Activated CD4-positive, alpha-beta T cell treated with anti-CD3 and anti-CD28 coated beads for 4 hours (primary cell): Measurements from ENCODE around the gene SLC6A6.
"Not testable (repeated sequence)": the region's sequence is repeated elsewhere in the genome, so short reads cannot be mapped to it uniquely, and the experiment has no call there.

Experiments
- DNase-seq, 2 donors: peaks; one replicate each; pipeline ENCODE4 v3.0.0-alpha.2; 2020

SLC6A6 gene

DNA sequence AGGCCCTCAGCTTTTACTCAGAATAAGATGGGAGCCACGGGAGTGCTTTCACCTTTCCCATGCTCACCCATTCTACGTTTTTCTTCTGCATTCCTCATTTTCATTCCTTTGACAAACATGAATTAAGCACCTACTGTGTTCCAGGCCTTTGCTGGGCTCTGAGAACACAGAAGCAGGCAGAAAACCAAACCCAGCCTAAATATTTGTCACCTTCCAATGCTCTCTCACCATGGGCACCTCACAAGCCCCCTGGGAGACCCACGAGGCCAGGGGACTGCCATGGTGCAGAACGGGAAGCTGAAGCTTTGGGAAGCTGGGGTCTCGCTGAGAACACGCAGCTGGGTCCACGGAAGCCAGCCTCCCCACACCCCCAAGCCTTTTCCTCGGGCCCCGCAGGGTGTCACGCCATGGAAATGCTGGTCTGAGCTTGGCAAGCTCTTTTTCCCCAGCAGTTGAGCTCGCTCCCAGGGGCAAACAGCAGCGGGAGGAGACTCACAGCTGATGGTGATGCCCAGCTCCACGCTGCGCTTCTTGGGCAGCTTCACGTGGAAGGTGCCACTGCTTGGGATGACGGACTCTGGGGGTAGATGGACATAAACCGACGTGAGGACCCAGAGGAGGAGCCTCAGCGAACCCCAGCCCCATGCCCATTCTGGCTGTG lies 110.0 kb downstream of the SLC6A6 start:
- no peak for DNase-seq

- no peak for DNase-seq
Observed at GRCh38 chr3:14512942-14513327, 110.5 kb downstream of the SLC6A6 start.

DNA sequence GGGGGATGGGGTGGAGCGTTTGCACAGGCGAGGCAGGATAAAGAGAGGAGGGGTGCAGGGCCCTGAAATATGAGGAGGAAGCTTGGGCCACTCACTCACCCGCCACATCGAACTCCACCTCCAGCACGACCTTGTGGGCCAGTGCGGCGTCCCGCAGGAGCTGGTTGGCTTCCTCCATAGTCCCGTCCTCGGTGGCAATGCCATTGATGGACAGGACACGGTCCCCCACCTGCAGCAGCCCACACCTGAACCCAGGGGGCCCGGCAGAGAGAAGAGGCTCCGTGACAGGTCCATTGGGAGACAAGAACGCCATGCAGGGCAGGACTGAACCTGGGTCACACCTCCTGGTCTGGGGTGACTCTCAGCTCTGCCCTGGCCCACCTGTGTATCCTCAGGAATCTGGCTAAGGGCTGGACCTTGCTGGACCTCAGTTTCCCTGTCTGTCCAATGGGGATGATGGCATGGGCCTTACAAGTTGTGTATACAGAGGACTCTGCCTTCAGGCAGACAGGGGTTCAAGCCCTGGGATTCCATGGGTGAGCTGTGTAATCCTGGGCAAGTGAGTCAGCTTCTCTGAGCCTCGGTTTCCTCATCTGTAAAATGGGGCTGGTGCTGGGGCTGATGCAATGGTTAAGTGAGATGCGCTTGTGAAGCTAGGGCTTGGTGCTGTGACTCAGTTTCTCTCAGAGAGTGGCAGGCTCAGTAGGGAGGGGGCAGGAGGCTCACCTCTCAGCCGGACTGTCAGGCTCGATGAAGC lies 111.3 kb downstream of the SLC6A6 start:
- no peak for DNase-seq

GRCh38 chr3:14514323-14514720 lies 111.9 kb downstream of the SLC6A6 start:
- DNase-seq, result no peak

DNA sequence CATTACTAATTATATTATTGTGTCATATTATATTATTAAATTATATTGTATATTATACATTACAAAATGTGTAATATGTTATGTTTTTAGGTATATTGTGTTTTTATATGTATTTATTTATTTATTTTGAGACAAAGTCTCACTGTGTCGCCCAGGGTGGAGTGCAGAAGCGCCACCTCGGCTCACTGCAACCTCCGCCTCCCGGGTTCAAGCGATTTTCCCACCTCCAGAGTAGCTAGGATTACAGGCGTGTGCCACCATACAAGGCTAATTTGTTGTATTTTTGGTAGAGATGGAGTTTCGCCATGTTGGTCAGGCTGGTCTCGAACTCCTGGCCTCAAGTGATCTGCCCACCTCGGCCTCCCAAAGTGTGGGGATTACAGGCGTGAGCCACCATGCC lies 113.1 kb downstream of the SLC6A6 start:
- DNase-seq, result not testable (repeated sequence)

- DNase-seq, result no peak
Observed at GRCh38 chr3:14516738-14517345, 114.4 kb downstream of the SLC6A6 start.

DNA sequence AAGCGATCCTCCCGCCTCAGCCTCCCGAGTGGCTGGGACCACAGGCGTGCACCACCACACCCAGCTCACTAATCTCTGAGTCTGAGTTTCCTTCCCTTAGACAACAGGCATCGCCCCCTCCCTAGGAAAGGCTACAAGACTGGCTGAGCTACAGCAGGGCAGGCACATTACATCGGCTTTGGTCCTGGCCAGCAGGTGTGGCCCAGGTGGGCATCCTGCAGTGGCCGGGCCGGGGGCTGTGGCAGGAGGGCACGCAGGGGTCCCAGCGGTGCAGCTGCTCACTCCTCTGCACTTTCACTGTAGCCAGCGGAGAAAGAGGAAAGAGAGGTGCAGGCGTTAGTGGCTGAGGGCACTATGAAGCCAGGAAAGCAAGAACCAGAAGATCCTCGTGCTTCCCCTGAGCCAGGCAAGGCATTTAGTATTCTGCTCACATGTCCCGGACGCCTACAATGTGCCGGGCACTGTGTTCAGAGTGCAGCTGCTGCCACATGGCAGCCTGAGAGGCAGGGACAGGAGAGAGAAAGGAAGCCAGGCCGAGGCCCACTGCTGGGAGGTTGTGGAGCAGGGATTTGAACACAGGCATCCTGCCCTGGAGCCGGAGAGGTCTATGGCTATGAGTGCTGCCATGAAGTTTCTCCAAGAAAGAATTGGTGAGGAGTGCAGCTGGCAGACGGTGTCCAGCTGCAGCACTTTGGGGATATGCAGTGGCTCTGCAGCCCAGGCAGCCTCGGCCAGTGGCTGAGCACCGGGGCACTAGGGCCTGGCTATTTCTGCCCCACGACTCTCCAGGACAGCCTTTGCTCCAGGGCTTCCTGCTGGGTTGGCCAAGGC lies 115.4 kb downstream of the SLC6A6 start:
- DNase-seq, result no peak

DNA sequence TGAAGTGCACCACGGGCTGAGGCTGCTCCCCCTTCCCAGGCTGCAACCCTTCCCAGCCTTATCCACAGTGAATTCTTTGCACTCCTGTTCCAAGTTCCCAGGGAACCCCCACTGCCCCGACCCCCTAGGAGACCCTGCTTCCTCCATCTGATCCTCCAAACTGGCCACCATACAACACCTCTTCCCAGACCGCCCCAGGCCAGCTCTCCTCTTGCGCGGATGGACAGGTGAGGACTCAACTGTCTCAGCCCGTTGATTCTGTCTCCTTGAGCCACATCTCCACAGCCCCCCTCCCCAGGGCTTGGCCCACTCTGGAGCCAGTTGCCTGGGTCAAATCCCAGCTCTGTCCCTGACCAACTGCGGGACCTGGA lies 116.0 kb downstream of the SLC6A6 start:
- DNase-seq, result no peak

GRCh38 chr3:14518893-14519292 lies 116.5 kb downstream of the SLC6A6 start:
- DNase-seq, result no peak

DNA sequence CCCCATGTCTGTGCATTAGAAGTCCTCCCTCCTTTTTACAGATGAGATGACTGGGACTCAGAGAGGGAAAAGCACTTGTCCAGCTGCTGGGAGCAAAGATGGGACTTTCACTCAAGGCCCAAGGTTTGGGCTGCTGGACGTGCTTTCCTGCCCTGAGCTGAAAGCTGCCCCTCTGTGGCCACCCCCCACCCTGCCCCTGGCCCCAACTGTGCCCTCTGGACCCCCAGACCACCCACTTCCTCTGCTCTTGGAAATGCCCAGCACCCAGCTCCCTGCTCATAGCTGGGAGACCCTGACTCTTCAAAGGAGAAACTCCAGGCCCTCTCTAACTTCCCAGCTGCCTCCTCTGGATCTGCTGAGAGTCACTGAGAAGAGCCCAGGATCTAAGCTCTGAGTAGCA lies 117.0 kb downstream of the SLC6A6 start:
- no peak for DNase-seq

GRCh38 chr3:14520149-14520548 lies 117.7 kb downstream of the SLC6A6 start:
- DNase-seq, result no peak

DNA sequence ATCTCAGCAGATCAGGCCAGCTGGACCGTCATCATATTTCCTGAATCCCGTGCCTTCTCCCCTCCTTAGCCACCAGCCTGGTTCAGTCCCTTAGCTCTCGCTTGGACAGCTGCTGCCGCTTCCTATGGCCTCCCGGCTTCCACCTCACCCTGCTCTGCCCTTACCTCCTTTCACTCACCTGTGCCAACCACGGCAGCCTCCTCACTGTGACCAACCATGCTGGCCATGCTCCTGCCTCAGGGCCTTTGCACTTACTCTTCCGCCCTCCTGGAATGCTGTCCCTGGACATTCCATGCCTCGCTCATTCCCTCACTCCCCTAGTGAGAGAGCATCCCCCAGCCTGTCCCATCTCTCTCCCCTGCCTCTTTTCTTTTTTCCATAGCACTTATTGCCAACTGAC lies 118.6 kb downstream of the SLC6A6 start:
- DNase-seq, result no peak

GRCh38 chr3:14521611-14522010 lies 119.2 kb downstream of the SLC6A6 start:
- DNase-seq, result no peak

DNA sequence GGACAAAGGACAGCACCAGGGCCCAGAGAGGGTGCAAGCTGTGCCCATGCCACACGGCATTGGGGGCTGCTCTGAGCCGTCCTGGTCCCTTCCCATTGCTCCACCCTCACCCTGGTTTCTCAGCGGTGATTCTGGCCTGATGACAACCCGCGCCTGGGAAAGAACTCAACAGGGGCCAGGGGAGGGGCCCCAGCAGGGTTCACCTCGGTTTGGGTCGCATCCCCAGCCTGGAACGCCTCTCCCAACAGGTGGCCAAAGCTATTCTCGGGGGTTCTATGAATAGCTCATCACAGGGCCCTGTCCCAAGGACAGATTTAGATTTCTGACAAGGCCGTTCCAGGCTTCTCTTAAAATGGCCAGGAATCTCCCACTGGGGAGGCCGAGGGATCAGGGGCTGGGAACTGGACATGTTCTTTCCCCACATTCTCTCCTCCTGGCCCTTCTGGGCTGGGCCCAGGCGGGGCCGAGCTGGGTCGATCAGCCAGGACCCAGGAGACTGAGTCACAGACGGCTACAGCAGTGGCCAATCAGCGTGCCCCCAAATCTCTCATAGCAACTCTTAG lies 119.8 kb downstream of the SLC6A6 start:
- no peak for DNase-seq

GRCh38 chr3:14522768-14523167 lies 120.4 kb downstream of the SLC6A6 start:
- DNase-seq, result no peak

DNA sequence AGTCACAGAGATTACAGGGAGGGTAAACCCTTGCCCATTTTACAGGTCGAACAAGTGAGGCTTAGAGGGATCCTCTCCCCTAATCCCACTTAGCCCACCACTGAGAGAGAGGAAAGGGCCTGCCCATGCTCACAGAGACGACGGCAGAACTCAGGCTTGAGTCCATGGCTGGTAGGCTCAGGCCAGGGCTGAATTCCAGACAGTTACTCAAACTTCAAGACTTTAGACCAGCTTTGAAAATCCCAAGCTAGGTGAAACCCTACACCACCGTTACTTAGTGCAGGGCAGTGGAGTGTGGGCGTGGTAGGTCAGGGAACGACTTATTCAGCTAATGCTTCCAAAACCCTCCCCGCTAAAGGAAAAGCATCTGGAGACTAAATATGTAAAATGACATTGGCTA lies 121.4 kb downstream of the SLC6A6 start:
- no peak for DNase-seq

DNA sequence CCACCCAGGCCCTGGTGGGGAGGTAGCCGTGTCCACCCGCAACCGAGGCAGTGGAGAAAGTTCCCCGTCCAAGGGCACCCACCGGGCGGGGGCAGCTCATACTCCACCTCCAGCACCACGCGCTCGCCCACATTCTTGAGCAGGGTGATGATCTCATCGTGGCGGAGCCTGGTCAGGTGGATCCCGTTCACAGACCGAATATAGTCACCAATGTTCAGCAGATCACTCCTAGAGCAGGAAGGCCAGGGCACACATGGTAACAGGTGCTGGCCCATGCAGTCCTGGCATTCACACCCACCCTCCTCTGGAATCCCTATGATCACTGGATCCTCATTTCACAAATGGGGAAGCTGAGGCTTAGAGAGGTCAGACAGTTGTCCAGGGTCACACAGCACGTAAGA lies 121.9 kb downstream of the SLC6A6 start:
- DNase-seq, result no peak

- DNase-seq, result no peak
Observed at GRCh38 chr3:14524920-14525660, 122.7 kb downstream of the SLC6A6 start.

DNA sequence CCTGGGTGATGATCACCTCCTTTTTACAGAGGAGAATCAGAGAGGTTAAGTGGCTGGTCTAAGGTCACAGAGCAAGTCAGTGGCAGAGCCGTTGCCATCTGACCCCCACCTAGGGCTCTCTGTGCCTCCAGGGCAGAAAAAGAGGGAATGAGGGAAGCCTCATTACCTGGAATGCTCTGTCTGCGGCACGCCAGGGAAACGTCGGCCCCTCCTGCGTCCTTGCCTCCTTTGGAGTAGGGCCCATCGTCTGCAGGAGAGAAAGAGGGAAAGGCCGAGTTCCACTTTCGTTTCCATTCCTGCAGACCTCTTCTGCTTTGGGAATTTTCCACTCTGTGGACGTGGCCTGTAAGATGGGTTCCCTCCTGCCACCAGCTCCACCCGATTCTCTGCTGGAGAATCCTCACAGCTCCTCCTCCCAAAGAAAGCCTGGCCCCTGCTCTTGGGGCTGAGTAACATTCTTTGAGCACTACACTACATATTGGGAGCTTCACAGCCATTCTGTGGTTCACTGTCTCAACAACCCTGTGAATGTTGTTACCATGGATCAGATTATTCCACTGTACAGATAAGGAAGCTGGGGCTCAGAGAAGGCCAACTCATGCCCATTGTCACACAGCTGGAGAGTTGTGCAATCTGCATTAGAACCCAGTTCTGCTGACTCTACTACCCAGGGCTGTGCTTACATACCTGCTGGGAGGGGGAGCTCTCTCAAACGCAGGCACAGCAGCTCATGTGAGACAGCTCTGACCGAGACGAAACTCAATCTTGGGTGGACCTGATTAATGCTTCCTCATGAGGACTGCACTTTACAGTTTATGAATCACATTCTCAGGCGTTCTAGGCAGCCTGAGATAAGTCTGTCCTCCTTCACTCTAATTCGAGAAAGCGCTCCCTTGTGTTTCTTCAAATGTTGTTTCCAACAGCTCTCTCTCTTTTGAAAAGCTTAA lies 123.6 kb downstream of the SLC6A6 start:
- DNase-seq, result no peak

DNA sequence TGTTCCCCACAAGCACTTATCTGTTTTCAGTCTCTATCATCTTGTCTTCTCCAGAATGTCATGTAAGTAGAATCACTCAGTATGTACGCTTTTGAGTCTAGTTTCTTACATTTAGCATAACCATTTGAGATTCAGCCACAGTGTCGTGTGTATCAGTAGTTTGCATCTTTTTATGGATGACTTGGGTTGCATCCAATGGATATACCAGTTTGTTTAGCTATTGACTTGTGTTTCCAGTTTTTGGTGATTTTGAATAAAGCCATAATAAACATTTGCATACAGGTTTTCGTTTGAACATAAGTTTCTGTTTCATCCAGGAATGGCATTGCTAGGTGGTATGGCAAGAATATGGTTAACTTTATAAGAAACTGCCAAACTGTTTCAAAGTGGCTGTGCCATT lies 125.7 kb downstream of the SLC6A6 start:
- DNase-seq, result no peak

DNA sequence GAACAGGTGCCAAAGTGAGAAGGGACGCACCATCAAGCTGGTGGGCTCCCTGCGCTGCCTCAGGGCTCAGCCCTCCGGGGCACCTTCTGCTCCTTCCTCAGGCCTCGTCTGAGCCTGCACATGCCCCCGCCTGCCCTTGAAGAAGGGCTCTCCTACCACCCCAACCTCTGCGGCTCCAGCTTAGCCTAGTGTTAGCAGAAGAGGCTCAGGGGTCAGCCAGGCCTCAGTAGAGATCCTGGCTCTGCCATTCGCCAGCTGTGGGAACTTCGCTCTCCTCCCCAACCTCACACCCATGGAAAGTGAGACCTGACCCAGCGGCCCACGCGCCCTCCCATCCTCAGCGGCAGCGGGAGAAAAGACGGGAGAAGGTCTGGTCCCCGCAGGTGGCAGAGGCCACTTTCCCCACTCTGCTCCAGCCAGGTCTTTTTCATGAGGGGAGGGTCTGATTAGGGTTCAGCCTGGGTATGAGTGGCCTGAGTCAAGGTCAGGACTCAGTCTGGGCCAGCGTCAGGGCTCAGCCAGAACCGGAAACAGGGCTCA lies 129.5 kb downstream of the SLC6A6 start:
- no peak for DNase-seq
